ENCODE results near the gene AMDHD2.

DNA sequence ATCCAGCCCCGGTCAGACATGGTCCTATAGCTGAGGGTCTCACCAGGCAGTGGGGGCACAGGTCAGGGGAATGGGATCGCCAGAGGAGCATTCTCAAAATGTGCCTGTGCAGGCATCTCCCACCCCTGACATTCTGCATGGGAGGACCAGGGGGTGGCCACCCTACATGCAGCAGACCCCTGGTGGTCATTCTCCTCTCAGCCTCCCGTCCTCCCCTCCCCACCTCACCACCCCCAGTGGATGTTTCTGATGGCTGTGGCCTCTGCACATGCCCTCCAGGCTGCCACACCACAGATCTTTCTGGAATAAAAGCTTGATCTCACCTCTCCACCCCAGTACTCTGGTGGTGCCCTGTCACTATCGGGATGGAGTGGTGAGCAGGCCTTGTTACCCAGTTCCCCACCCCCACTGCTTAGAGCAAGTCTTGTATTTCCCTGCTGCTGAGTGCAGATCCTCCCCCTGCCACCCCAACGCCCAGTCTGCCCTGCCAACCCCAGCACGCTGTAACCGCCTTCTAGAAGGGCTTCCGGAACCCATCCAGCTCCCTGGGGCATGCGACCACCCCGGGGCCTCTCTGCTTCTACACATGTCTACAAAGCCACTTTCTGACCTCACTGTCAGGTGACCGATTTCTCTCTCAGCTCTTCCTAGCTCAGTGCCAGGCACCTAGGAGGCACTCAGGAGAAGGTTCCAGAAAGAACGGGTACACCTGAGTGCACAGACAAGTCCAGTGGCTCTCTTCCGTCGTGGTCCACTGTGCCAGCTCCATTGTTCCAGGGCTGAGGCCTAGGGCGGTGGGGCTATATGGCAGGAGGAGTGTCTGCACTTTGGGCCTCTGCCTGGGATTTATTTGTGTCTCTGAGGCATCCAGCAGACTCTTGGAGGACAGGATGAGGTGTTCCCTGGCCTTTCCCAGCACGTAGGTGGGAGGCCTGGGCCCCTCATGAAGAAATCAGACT is 36.0 kb upstream of the AMDHD2 start:
- TF ChIP-seq CTCF (conservative IDR thresholded peaks at IDR 0.05; ENCODE audit: low read length) (no peak), EZH2phosphoT487 (IDR thresholded peaks at IDR 0.05; ENCODE audit: borderline replicate concordance, low read depth, low read length) (no peak)
